Adipose tissue (tissue), 3 donors: ENCODE results near the gene EEF1E1. TPM values are rescaled to one million over a fixed set of nuclear protein-coding genes. Genes with fewer than 3 reads are reported as not detected.

Experiments used
- H3K27ac ChIP-seq: one replicate; pipeline ENCODE4 v1.5.1; 2013; ENCODE audit warnings: low read depth, low read length
- WGBS, 3 donors: extraction: QIAGEN DNeasy Blood & Tissue Kit; methylation state at CpG; one replicate each; pipeline ENCODE4 v1.1.7; 2013; 5-methylcytosine and 5-hydroxymethylcytosine counted together
- polyA plus RNA-seq, 3 donors: library from polyadenylated mRNA; stranded (reverse); fragments of 200-250 nt; gene quantifications; one replicate each; pipeline ENCODE4 v1.2.3, GENCODE V29; 2013
- donor health status: healthy with polysubstance abuse.
- donor health status: Bipolar disorder and iron deficiency.
- donor health status: healthy.

Gene EEF1E1
- polyA plus RNA-seq, 3 donors, result 19.9 to 25.5 (median 22.5) TPM

- no peak overlapping the region for H3K27ac ChIP-seq
- WGBS, 3 donors, result 65 to 79% (median 72%) methylated on average over 8 of the region's 8 CpGs
Measured at GRCh38 chr6:8100159-8100854, 2.0 kb downstream of the EEF1E1 start.

- WGBS, 3 donors, result 94 to 99% (median 95%) methylated on average over 3 of the region's 3 CpGs
- no peak overlapping the region for H3K27ac ChIP-seq
Measured at GRCh38 chr6:8090650-8091049, 11.7 kb downstream of the EEF1E1 start.

- 96 to 100% (median 98%) methylated on average over 2 of the region's 2 CpGs for WGBS, 3 donors
Measured at GRCh38 chr6:8088886-8089285, 13.5 kb downstream of the EEF1E1 start.

GRCh38 chr6:8087870-8088754 lies 14.2 kb downstream of the EEF1E1 start:
- WGBS, 3 donors, result 97 to 99% (median 98%) methylated on average over 5 of the region's 5 CpGs
- H3K27ac ChIP-seq, result no peak overlapping the region

More at GRCh38 chr6:8088886-8089285, 13.5 kb downstream of the EEF1E1 start:
- no peak overlapping the region for H3K27ac ChIP-seq

GRCh38 chr6:8086755-8087306 lies 15.5 kb downstream of the EEF1E1 start:
- WGBS, 3 donors, result 89 to 93% (median 92%) methylated on average over 9 of the region's 9 CpGs

GRCh38 chr6:8085053-8085511 lies 17.3 kb downstream of the EEF1E1 start:
- no peak overlapping the region for H3K27ac ChIP-seq
- WGBS, 3 donors, result 35 to 55% (median 54%) methylated on average over 2 of the region's 2 CpGs

More at GRCh38 chr6:8086755-8087306, 15.5 kb downstream of the EEF1E1 start:
- no peak overlapping the region for H3K27ac ChIP-seq

GRCh38 chr6:8084586-8084985 lies 17.8 kb downstream of the EEF1E1 start:
- 63 to 85% (median 66%) methylated on average over 4 of the region's 4 CpGs for WGBS, 3 donors
- H3K27ac ChIP-seq, result no peak overlapping the region

- 25 to 80% (median 63%) methylated on average over 11 of the region's 11 CpGs for WGBS, 3 donors
- no peak overlapping the region for H3K27ac ChIP-seq
Measured at GRCh38 chr6:8082954-8083858, 19.1 kb downstream of the EEF1E1 start.

- H3K27ac ChIP-seq, result no peak overlapping the region
- WGBS, 3 donors, result 76 to 86% (median 78%) methylated on average over 1 of the region's 1 CpG
Measured at GRCh38 chr6:8082572-8082953, 19.8 kb downstream of the EEF1E1 start.

GRCh38 chr6:8080362-8081151 lies 21.8 kb downstream of the EEF1E1 start:
- WGBS, 3 donors, result 56 to 74% (median 57%) methylated on average over 4 of the region's 4 CpGs
- no peak overlapping the region for H3K27ac ChIP-seq

- no peak overlapping the region for H3K27ac ChIP-seq
- WGBS, 3 donors, result 72 to 97% (median 90%) methylated on average over 2 of the region's 2 CpGs
Measured at GRCh38 chr6:8079126-8079525, 23.2 kb downstream of the EEF1E1 start.

- no peak overlapping the region for H3K27ac ChIP-seq
- 59 to 89% (median 78%) methylated on average over 2 of the region's 2 CpGs for WGBS, 3 donors
Measured at GRCh38 chr6:8077991-8078390, 24.4 kb downstream of the EEF1E1 start.

- 55 to 90% (median 68%) methylated on average over 3 of the region's 3 CpGs for WGBS, 3 donors
Measured at GRCh38 chr6:8075704-8076103, 26.6 kb downstream of the EEF1E1 start.

GRCh38 chr6:8075185-8075584 lies 27.2 kb downstream of the EEF1E1 start:
- 63 to 87% (median 64%) methylated on average over 4 of the region's 4 CpGs for WGBS, 3 donors
- H3K27ac ChIP-seq, result no peak overlapping the region

More at GRCh38 chr6:8075704-8076103, 26.6 kb downstream of the EEF1E1 start:
- H3K27ac ChIP-seq, result no peak overlapping the region

GRCh38 chr6:8074213-8074612 lies 28.1 kb downstream of the EEF1E1 start:
- whole genome bisulfite sequencing, 3 donors, result 60 to 79% (median 78%) methylated on average over 4 of the region's 4 CpGs
- H3K27ac ChIP-seq, result no peak overlapping the region

GRCh38 chr6:8073758-8074157 lies 28.6 kb downstream of the EEF1E1 start:
- 55 to 83% (median 55%) methylated on average over 3 of the region's 3 CpGs for WGBS, 3 donors
- H3K27ac ChIP-seq, result no peak overlapping the region

- H3K27ac ChIP-seq, result no peak overlapping the region
- 90 to 93% (median 90%) methylated on average over 8 of the region's 8 CpGs for WGBS, 3 donors
Measured at GRCh38 chr6:8070718-8071117, 31.6 kb downstream of the EEF1E1 start.
